Osteocyte (in vitro differentiated cells): ENCODE measurements around the gene SERPINB8. TPM values are rescaled to one million over a fixed set of nuclear protein-coding genes. Genes with fewer than 3 reads are reported as not detected.
"Not testable (repeated sequence)": the region's sequence is repeated elsewhere in the genome, so short reads cannot be mapped to it uniquely, and the experiment has no call there.

Experiments used
- DNase-seq: peaks from one replicate; pipeline ENCODE4 v3.0.0; 2021; ENCODE audit warnings: mixed read lengths; ENCODE audit not compliant: unreplicated experiment; ENCODE audit errors: extremely low spot score
- H3K27ac Mint-ChIP-seq: one replicate; pipeline ENCODE4 v1.8.0; 2021; ENCODE audit warnings: mild to moderate bottlenecking, mixed read lengths; ENCODE audit not compliant: unreplicated experiment
- H3K27me3 Mint-ChIP-seq: one replicate; pipeline ENCODE4 v1.8.0; 2021; ENCODE audit warnings: mixed read lengths; ENCODE audit not compliant: unreplicated experiment
- H3K36me3 Mint-ChIP-seq: one replicate; pipeline ENCODE4 v1.8.0; 2021; ENCODE audit warnings: mixed read lengths; ENCODE audit not compliant: unreplicated experiment
- H3K4me1 Mint-ChIP-seq: one replicate; pipeline ENCODE4 v1.8.0; 2021; ENCODE audit warnings: mixed read lengths; ENCODE audit not compliant: unreplicated experiment
- H3K4me3 Mint-ChIP-seq: one replicate; pipeline ENCODE4 v1.8.0; 2021; ENCODE audit warnings: mild to moderate bottlenecking, moderate library complexity, mixed read lengths; ENCODE audit not compliant: unreplicated experiment
- H3K9me3 Mint-ChIP-seq: one replicate; pipeline ENCODE4 v1.8.0; 2021; ENCODE audit warnings: mixed read lengths; ENCODE audit not compliant: unreplicated experiment
- long read RNA-seq: library from polyadenylated mRNA; unstranded; transcript quantifications from one replicate; pipeline ENCODE4 v2.0.0, GENCODE V29; 2021
- total RNA-seq: library from RNA; stranded (reverse); gene quantifications from 2 replicates; pipeline ENCODE4 v1.2.1, GENCODE V29; 2021
- TF ChIP-seq, protein P1 (sequence below): fragments of 200-600 bp; sonication (generic); IDR thresholded peaks from 2 replicates; pipeline ENCODE4 v1.5.0; 2021; ENCODE audit warnings: antibody characterized with exemption, mild to moderate bottlenecking, moderate library complexity

The SERPINB8 gene, protein sequence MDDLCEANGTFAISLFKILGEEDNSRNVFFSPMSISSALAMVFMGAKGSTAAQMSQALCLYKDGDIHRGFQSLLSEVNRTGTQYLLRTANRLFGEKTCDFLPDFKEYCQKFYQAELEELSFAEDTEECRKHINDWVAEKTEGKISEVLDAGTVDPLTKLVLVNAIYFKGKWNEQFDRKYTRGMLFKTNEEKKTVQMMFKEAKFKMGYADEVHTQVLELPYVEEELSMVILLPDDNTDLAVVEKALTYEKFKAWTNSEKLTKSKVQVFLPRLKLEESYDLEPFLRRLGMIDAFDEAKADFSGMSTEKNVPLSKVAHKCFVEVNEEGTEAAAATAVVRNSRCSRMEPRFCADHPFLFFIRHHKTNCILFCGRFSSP
- total RNA-seq = 8.0 and 8.5 TPM in 2 replicates
- long read RNA-seq, transcript SERPINB8-202 (7 exons, 3,387 nt) = minor isoform, 6 of 23 reads
- long read RNA-seq, transcript SERPINB8-203 (7 exons, 3,477 nt) = major isoform, 9 of 23 reads
- long read RNA-seq, partial matches to known transcripts = 0 of 23 reads
- long read RNA-seq, other reads (novel, unspliced or antisense) = 7 of 23 reads

DNA sequence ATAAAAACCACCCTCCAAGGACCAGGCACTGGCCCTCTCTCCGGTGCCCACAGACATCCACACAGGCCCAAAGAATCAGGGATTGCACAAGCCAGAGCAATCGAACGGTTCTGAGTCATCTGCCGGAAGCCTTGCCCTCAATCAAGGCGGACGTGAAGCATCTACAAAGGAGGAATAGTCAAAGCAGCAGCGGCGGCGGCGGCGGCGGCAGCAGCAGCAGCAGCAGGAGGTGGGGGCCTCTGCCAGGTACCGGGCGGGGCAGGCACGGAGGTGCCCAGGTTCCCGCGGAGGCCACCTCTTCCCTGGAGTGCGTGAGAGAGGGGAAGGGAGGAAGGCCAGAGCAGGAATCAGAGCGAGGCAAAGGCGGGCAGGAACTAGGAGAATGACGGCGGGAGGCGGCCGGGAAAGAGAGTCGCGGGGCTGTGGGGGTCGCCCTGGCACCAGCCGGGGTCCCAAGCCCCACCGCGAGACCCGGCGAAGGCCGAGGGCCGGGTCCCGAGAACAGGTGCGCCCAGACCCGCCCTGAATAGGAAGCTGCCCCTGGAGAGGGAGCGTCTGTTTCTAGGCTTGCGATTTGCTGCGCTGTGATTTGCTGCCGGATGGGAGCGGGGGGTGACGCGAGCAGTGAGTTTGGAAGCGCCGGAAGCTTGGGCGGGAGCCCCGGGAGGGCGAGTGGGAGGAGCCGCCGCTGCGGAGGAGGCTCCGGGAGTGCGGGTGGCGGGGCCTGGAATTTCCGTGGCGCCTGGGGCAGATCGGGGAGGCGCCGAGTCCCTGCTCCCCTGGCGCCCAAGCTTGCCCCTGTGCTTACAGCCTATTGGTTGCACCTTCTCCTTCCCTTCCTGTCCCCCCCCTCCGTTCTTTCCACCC is at the start of gene SERPINB8:
TSS of gene SERPINB8 (plus strand) at position 140 of the 867 bp plus-strand sequence. CDS start 8,228 bp downstream, outside the sequence.
- peak; percentile 98 for DNase-seq
- Mint-ChIP-seq H3K27ac (peak within 1 kb of the TSS; percentile 99), H3K4me3 (peak within 1 kb of the TSS; percentile 92), H3K4me1 (peaks cover 31% of the 10 kb centered on the region), H3K27me3 (peaks cover 10% of the 10 kb centered on the region), H3K9me3 (no peaks in the 10 kb centered on the region), H3K36me3 (no peaks in the 10 kb centered on the region)
- TF ChIP-seq, protein P1, sequence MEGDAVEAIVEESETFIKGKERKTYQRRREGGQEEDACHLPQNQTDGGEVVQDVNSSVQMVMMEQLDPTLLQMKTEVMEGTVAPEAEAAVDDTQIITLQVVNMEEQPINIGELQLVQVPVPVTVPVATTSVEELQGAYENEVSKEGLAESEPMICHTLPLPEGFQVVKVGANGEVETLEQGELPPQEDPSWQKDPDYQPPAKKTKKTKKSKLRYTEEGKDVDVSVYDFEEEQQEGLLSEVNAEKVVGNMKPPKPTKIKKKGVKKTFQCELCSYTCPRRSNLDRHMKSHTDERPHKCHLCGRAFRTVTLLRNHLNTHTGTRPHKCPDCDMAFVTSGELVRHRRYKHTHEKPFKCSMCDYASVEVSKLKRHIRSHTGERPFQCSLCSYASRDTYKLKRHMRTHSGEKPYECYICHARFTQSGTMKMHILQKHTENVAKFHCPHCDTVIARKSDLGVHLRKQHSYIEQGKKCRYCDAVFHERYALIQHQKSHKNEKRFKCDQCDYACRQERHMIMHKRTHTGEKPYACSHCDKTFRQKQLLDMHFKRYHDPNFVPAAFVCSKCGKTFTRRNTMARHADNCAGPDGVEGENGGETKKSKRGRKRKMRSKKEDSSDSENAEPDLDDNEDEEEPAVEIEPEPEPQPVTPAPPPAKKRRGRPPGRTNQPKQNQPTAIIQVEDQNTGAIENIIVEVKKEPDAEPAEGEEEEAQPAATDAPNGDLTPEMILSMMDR = no peak

DNA sequence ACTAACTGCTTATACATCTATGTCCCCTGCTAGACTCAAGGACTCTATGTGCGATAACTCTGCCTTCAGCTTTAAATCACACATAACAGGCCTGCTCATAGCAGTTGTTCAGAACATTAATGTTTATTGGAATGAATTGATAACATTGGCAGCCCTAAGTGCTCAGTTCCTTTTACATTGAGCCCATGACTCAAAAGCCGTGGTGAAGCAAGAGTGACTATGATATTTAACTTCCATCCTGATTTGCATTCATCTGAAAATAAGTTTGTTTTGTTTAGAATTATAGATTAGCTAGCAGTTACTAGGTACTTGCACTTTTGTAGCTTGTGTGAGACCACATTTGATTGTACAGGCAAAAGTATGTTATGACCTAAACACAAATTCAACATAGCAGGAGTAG is 47.8 kb upstream of the SERPINB8 start:
- no peaks in the 10 kb centered on the region for H3K9me3 Mint-ChIP-seq
- no peak overlapping the region for H3K27ac Mint-ChIP-seq
- TF ChIP-seq, protein P1 = no peak
- peaks cover 51% of the 10 kb centered on the region for H3K27me3 Mint-ChIP-seq
- H3K36me3 Mint-ChIP-seq = no peaks in the 10 kb centered on the region
- H3K4me1 Mint-ChIP-seq = no peaks in the 10 kb centered on the region
- DNase-seq = no peak
- H3K4me3 Mint-ChIP-seq = no peak overlapping the region

DNA sequence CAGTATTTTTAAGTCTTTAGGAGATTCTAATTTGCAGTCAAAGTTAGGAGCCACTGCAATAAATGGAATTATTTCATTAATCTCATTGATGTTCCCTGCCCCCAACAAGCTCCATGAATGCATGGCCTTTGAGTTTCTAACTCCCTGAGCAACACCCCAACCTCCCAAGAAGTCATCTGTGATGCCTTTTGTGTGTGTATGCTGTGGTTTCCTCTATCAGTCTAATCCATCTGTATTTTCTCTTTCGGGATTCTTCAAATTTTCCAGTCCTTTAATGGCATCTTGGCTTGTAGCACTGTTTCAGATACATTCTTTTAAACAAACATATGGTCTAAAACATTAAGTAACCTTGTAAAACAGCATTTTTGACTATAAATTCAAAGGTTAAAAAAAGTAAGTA is 45.3 kb upstream of the SERPINB8 start:
- Mint-ChIP-seq H3K4me3 (no peak overlapping the region), H3K27me3 (peaks cover 50% of the 10 kb centered on the region), H3K4me1 (no peaks in the 10 kb centered on the region), H3K9me3 (no peaks in the 10 kb centered on the region), H3K27ac (no peak overlapping the region), H3K36me3 (no peaks in the 10 kb centered on the region)
- DNase-seq = no peak
- TF ChIP-seq, protein P1 = no peak

DNA sequence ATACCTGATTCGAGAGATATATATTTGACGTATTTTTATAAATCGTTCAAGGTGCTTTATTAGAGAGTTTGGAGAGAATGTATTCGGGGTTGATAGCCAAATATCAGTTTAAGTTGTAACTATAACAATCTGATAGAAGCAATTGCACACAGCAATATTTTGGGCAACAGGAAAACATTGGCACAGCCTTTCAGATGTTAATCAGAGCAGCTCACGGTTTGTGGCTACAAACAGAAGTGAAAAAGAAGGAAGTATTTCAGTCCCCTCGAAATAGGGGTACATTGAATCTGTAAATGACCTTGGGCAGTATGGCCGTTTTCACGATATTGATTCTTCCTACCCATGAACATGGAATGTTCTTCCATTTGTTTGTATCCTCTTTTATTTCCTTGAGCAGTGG is 41.5 kb upstream of the SERPINB8 start:
- TF ChIP-seq, protein P1 = no peak
- no peaks in the 10 kb centered on the region for H3K4me1 Mint-ChIP-seq
- H3K27me3 Mint-ChIP-seq = peaks cover 34% of the 10 kb centered on the region
- no peaks in the 10 kb centered on the region for H3K9me3 Mint-ChIP-seq
- no peak for DNase-seq
- H3K36me3 Mint-ChIP-seq = no peaks in the 10 kb centered on the region
- H3K27ac Mint-ChIP-seq = no peak overlapping the region
- no peak overlapping the region for H3K4me3 Mint-ChIP-seq

DNA sequence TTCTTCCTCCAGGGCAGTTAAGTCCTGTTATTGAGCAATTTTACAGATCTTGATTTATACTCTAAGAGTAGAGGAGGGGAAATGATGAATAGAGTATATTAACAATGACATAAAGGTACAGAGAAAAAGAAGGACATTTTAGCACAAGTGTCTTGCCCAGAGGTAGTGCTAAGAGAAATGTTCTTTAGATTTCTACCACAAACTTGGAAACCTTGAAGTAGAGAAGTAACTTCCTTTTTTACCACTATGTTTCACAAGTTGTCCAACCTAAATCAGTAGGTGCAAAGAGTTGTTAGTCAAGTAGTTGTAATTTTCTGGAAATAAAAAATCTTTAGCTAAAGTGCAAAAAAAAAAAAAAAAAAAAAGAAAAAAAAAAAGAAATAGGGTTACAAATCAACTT is 40.5 kb upstream of the SERPINB8 start:
- not testable (repeated sequence) for H3K36me3 Mint-ChIP-seq, H3K4me1 Mint-ChIP-seq, H3K4me3 Mint-ChIP-seq, DNase-seq, H3K9me3 Mint-ChIP-seq, H3K27ac Mint-ChIP-seq
- peaks cover 34% of the 10 kb centered on the region for H3K27me3 Mint-ChIP-seq
